ENCODE results near the gene ZSWIM4.

GRCh38 chr19:13850910-13851733 lies 55.9 kb downstream of the ZSWIM4 start:
- TF ChIP-seq CTCF (IDR thresholded peaks at IDR 0.05 in 8 of 11, conservative IDR thresholded peaks at IDR 0.05 in 3 of 11), result no peak
- TF ChIP-seq POLR2AphosphoS5 (IDR thresholded peaks at IDR 0.05), result peak in 1 of 3 donors; percentile 35

Data from spleen (tissue), 7 donors.